IMR-90 (cell line): ENCODE measurements around the gene CCDC87. TPM values are rescaled to one million over a fixed set of nuclear protein-coding genes. Genes with fewer than 3 reads are reported as not detected.
A peak's percentile ranks its signal among the peaks of the same experiment; 100 is the strongest.

Experiments
- ATAC-seq: fragments of 200-7000 bp; cut with Tn5 transposase; 2 replicates; pipeline ENCODE4 v1.9.1; 2020; ENCODE audit warnings: low read depth, mild to moderate bottlenecking, moderate library complexity
- BruUV-seq: library from RNA; stranded (reverse); fragments of 400-500 nt; replicated peaks from 2 replicates; lab custom pipeline; 2021; lab: Mats Ljungman, UMichigan
- CTCF ChIA-PET: fragments of 300-600 bp; formaldehyde crosslinking; extraction: SDS; loops from one replicate; lab custom pipeline; 2021; ENCODE audit warnings: antibody characterized with exemption; lab: Yijun Ruan, JAX
- POLR2A ChIA-PET: fragments of 300-600 bp; sonication (Branson Sonifier 250); formaldehyde crosslinking; loops from one replicate; lab custom pipeline; 2022; ENCODE audit warnings: antibody characterized with exemption; ENCODE audit not compliant: unreplicated experiment; lab: Charles Lee
- DNase-seq: peaks from one replicate; pipeline ENCODE4 v3.0.0; 2013
- H2AFZ ChIP-seq: replicated peaks from 2 replicates; pipeline ENCODE3; 2013; ENCODE audit warnings: low read length, mild to moderate bottlenecking; ENCODE audit not compliant: poor library complexity
- H2AK5ac ChIP-seq: 2 replicates; pipeline ENCODE4 v1.6.1; 2013; ENCODE audit warnings: low read depth, low read length, inconsistent platforms
- H2AK9ac ChIP-seq: replicated peaks from 2 replicates; pipeline ENCODE3; 2013; ENCODE audit warnings: mild to moderate bottlenecking, low read depth, low read length, moderate library complexity; ENCODE audit not compliant: poor library complexity
- H2BK120ac ChIP-seq: 2 replicates; pipeline ENCODE4 v1.6.1; 2013; ENCODE audit warnings: low read depth, low read length, inconsistent platforms
- H2BK15ac ChIP-seq: 3 replicates; pipeline ENCODE4 v1.6.1; 2013; ENCODE audit warnings: low read depth, low read length, inconsistent platforms
- H2BK20ac ChIP-seq: 2 replicates; pipeline ENCODE4 v1.6.1; 2013; ENCODE audit warnings: low read depth, mild to moderate bottlenecking, inconsistent platforms, low read length, moderate library complexity
- H2BK5ac ChIP-seq: 2 replicates; pipeline ENCODE4 v1.6.1; 2013; ENCODE audit warnings: mild to moderate bottlenecking, low read depth, low read length, inconsistent platforms; ENCODE audit not compliant: poor library complexity, severe bottlenecking
- H3K14ac ChIP-seq: replicated peaks from 2 replicates; pipeline ENCODE4 v1.6.1; 2013; ENCODE audit warnings: low read depth, low read length, inconsistent platforms
- H3K18ac ChIP-seq: 2 replicates; pipeline ENCODE4 v1.6.1; 2013; ENCODE audit warnings: low read depth, low read length, control low read depth
- H3K23ac ChIP-seq: 2 replicates; pipeline ENCODE4 v1.6.1; 2013; ENCODE audit warnings: low read depth, low read length, inconsistent platforms
- H3K27ac ChIP-seq: 2 replicates; pipeline ENCODE4 v1.5.1; 2013; ENCODE audit warnings: mild to moderate bottlenecking, control low read depth, low read length; ENCODE audit not compliant: insufficient read depth
- H3K27me3 ChIP-seq: 2 replicates; pipeline ENCODE4 v1.6.1; 2013; ENCODE audit warnings: low read length; ENCODE audit not compliant: control insufficient read depth, insufficient read depth
- H3K36me3 ChIP-seq: 2 replicates; pipeline ENCODE4 v1.6.1; 2013; ENCODE audit warnings: low read length, mixed read lengths; ENCODE audit not compliant: control insufficient read depth, insufficient read depth
- H3K4ac ChIP-seq: 2 replicates; pipeline ENCODE4 v1.6.1; 2013; ENCODE audit warnings: low read depth, low read length, inconsistent platforms
- H3K4me1 ChIP-seq: 2 replicates; pipeline ENCODE4 v1.6.1; 2013; ENCODE audit warnings: low read length, mixed read lengths; ENCODE audit not compliant: control insufficient read depth, insufficient read depth
- H3K4me2 ChIP-seq: 2 replicates; pipeline ENCODE4 v1.6.1; 2013; ENCODE audit warnings: low read depth, mild to moderate bottlenecking, control low read depth, low read length, moderate library complexity
- H3K4me3 ChIP-seq: 2 replicates; pipeline ENCODE4 v1.5.1; 2013; ENCODE audit warnings: low read depth, mild to moderate bottlenecking, control low read depth, low read length, moderate library complexity; ENCODE audit not compliant: insufficient read depth
- H3K56ac ChIP-seq: 2 replicates; pipeline ENCODE4 v1.6.1; 2013; ENCODE audit warnings: low read length, inconsistent platforms; ENCODE audit not compliant: insufficient read depth; ENCODE audit errors: extremely low read depth
- H3K79me1 ChIP-seq, 2 experiments: 2 replicates each; pipeline ENCODE4 v1.6.1; 2013; ENCODE audit warnings: low read length in 2 of 2, inconsistent platforms in 1 of 2, low read depth in 1 of 2
- H3K9ac ChIP-seq: 2 replicates; pipeline ENCODE4 v1.6.1; 2013; ENCODE audit warnings: low read depth, low read length, control low read depth
- H3K9me1 ChIP-seq: 2 replicates; pipeline ENCODE4 v1.6.1; 2013; ENCODE audit warnings: low read length, inconsistent platforms; ENCODE audit not compliant: insufficient read depth
- H3K9me3 ChIP-seq: 2 replicates; pipeline ENCODE4 v1.6.1; 2013; ENCODE audit warnings: low read length; ENCODE audit not compliant: control insufficient read depth, insufficient read depth
- H4K20me1 ChIP-seq: 2 replicates; pipeline ENCODE4 v1.6.1; 2013; ENCODE audit warnings: low read length, inconsistent platforms; ENCODE audit not compliant: insufficient read depth
- H4K5ac ChIP-seq: 2 replicates; pipeline ENCODE4 v1.6.1; 2013; ENCODE audit warnings: mild to moderate bottlenecking, low read depth, low read length, control low read depth
- H4K8ac ChIP-seq, 2 experiments: 2 replicates each; pipeline ENCODE4 v1.6.1; 2013; ENCODE audit warnings: low read depth in 2 of 2, low read length in 2 of 2, control low read depth in 1 of 2, inconsistent platforms in 1 of 2
- H4K91ac ChIP-seq: 2 replicates; pipeline ENCODE4 v1.6.1; 2013; ENCODE audit warnings: low read depth, low read length, inconsistent platforms; ENCODE audit not compliant: insufficient read depth
- BHLHE40 ChIP-seq: fragments of 150-350 bp; IDR thresholded peaks from 2 replicates; pipeline ENCODE4 v1.6.1; 2016; ENCODE audit warnings: mild to moderate bottlenecking, low read depth, low read length
- CEBPB ChIP-seq: IDR thresholded peaks from 2 replicates; pipeline ENCODE4 v1.6.1; 2012; ENCODE audit warnings: low read depth, low read length, improper control_type of control experiment
- CHD1 ChIP-seq: IDR thresholded peaks from 2 replicates; pipeline ENCODE4 v1.6.1; 2012; ENCODE audit warnings: low read depth, low read length, improper control_type of control experiment
- CTCF ChIP-seq: conservative IDR thresholded peaks from 2 replicates; pipeline ENCODE4 v1.5.1; 2012; ENCODE audit warnings: mild to moderate bottlenecking, low read depth, low read length, improper control_type of control experiment
- ELK1 ChIP-seq: fragments of 150-350 bp; IDR thresholded peaks from 2 replicates; pipeline ENCODE4 v1.6.1; 2016; ENCODE audit warnings: low read depth, mild to moderate bottlenecking, low read length, moderate library complexity, borderline replicate concordance
- FOS ChIP-seq: fragments of 150-350 bp; IDR thresholded peaks from 2 replicates; pipeline ENCODE4 v1.6.1; 2016; ENCODE audit warnings: low read depth, low read length
- MAFK ChIP-seq: IDR thresholded peaks from 2 replicates; pipeline ENCODE4 v1.6.1; 2012; ENCODE audit warnings: low read depth, low read length, improper control_type of control experiment
- MAZ ChIP-seq: IDR thresholded peaks from 2 replicates; pipeline ENCODE4 v1.6.1; 2012; ENCODE audit warnings: low read depth, mild to moderate bottlenecking, low read length, improper control_type of control experiment, moderate library complexity, borderline replicate concordance
- MXI1 ChIP-seq: IDR thresholded peaks from 2 replicates; pipeline ENCODE4 v1.6.1; 2012; ENCODE audit warnings: low read depth, mild to moderate bottlenecking, low read length, moderate library complexity, borderline replicate concordance
- NFE2L2 ChIP-seq: fragments of 150-350 bp; IDR thresholded peaks from 2 replicates; pipeline ENCODE4 v1.6.1; 2016; ENCODE audit warnings: low read depth, mild to moderate bottlenecking, low read length
- POLR2A ChIP-seq: IDR thresholded peaks from 2 replicates; pipeline ENCODE4 v1.6.1; 2012; ENCODE audit warnings: mild to moderate bottlenecking, low read depth, low read length
- RAD21 ChIP-seq: IDR thresholded peaks from 2 replicates; pipeline ENCODE4 v1.6.1; 2012; ENCODE audit warnings: low read length, improper control_type of control experiment
- RCOR1 ChIP-seq: IDR thresholded peaks from 2 replicates; pipeline ENCODE4 v1.6.1; 2012; ENCODE audit warnings: mild to moderate bottlenecking, low read length, improper control_type of control experiment; ENCODE audit not compliant: insufficient replicate concordance
- RFX5 ChIP-seq: IDR thresholded peaks from 2 replicates; pipeline ENCODE4 v1.8.0; 2012; ENCODE audit warnings: low read depth, mild to moderate bottlenecking, low read length, moderate library complexity
- SMC3 ChIP-seq: fragments of 150-350 bp; IDR thresholded peaks from 2 replicates; pipeline ENCODE4 v1.6.1; 2016; ENCODE audit warnings: low read depth, mild to moderate bottlenecking, antibody characterized with exemption, low read length, moderate library complexity
- WGBS, 2 experiments: methylation state at CpG; one replicate each; pipeline versions ENCODE4 v1.1.5 to v1.1.7; 2013; ENCODE audit warnings: missing lambda C conversion rate in 2 of 2; ENCODE audit not compliant: insufficient read length in 1 of 2; ENCODE audit errors: extremely low coverage in 2 of 2; 5-methylcytosine and 5-hydroxymethylcytosine counted together
- dilution Hi-C: fragments of 300-500 bp; cut with HindIII; formaldehyde crosslinking; loops from one replicate; pipeline ENCODE4 v1.14.3; 2018; ENCODE audit warnings: low sequenced_read_pairs; ENCODE audit not compliant: unreplicated experiment
- in situ Hi-C: fragments of 300-500 bp; cut with MboI; formaldehyde crosslinking; loops from 3 replicates; pipeline ENCODE4 v1.14.3; 2019; ENCODE audit warnings: low sequenced_read_pairs, inconsistent platforms, mixed read lengths
- intact Hi-C: fragments of 100-400 bp; cut with micrococcal nuclease; formaldehyde crosslinking; loops from 2 replicates; pipeline ENCODE4 v1.10.0; 2022
- polyA plus RNA-seq, 3 experiments: library from polyadenylated mRNA; depleted of rRNA; stranded (reverse); fragments of >200 nt; gene quantifications; 2 replicates each; pipeline ENCODE4 v1.2.3, GENCODE V29; 2012; ENCODE audit warnings: low replicate concordance in 1 of 3
- total RNA-seq: library from RNA; depleted of rRNA; stranded (reverse); fragments of >200 nt; gene quantifications from 2 replicates; pipeline ENCODE4 v1.2.3, GENCODE V29; 2012
- TF ChIP-seq, protein P1 (sequence below): fragments of 150-350 bp; IDR thresholded peaks from 2 replicates; pipeline ENCODE4 v1.6.1; 2017; ENCODE audit warnings: mild to moderate bottlenecking, antibody characterized with exemption, low read length, low read depth

The CCDC87 gene
- total and polyA plus RNA-seq, 2 of the 4 experiments (the other 2 are of a cell fraction), result 0.18 to 0.19 TPM

DNA sequence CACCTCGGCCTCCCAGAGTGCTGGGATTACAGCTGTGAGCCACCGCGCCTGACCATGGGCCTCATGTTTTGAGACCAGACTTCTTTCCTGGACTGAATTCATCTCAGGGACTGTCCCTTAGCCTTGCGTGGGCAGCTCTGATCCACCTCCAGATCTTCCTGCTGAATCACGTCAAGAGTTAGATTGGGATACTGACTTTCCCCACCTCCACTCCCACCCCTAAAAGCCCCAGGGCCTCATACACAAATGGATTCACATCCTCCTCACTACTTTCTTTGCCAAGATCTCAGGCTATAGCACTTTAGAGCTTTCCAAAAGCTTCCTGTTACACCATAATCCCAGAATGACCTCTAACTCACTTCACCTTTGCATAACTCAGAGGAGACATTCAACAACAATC is 12.1 kb downstream of the CCDC87 start:
- TF ChIP-seq RAD21 (no peak), CHD1 (no peak), RFX5 (no peak), FOS (no peak), MAZ (no peak), CEBPB (no peak), ELK1 (no peak), MXI1 (no peak), BHLHE40 (no peak), RCOR1 (no peak), POLR2A (no peak), SMC3 (no peak), CTCF (no peak), MAFK (no peak), NFE2L2 (no peak)
- TF ChIP-seq, protein P1, sequence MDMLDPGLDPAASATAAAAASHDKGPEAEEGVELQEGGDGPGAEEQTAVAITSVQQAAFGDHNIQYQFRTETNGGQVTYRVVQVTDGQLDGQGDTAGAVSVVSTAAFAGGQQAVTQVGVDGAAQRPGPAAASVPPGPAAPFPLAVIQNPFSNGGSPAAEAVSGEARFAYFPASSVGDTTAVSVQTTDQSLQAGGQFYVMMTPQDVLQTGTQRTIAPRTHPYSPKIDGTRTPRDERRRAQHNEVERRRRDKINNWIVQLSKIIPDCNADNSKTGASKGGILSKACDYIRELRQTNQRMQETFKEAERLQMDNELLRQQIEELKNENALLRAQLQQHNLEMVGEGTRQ, result no peak
- WGBS, 2 experiments, result 91% methylated on average over 5 of the region's 5 CpGs; no CpG with 5 or more reads in 1 of the 2 experiments
- Histone ChIP-seq H3K27me3 (no peaks in the 10 kb centered on the region), H4K8ac (no peak overlapping the region), H3K9me3 (0 out of 2 replicates have a peak, but pooled peaks cover 2% of the 10 kb centered on the region), H3K56ac (no peak overlapping the region), H3K4me1 (peaks cover 6% of the 10 kb centered on the region), H3K9ac (no peak overlapping the region), H3K4me2 (no peak overlapping the region), H3K9me1 (no peaks in the 10 kb centered on the region), H3K4ac (no peak overlapping the region), H2AFZ (no peak overlapping the region), H3K14ac (no peak overlapping the region), H3K27ac (no peak overlapping the region), H2AK5ac (no peak overlapping the region), H3K18ac (no peak overlapping the region), H4K20me1 (no peaks in the 10 kb centered on the region), H2BK5ac (no peak overlapping the region), H4K5ac (no peak overlapping the region), H2AK9ac (no peak overlapping the region), H2BK15ac (no peak overlapping the region), H2BK20ac (no peak overlapping the region), H2BK120ac (no peak overlapping the region), H4K91ac (no peak overlapping the region), H3K36me3 (no peaks in the 10 kb centered on the region), H3K4me3 (no peak overlapping the region), H3K23ac (no peak overlapping the region), H3K79me1 (no peaks in the 10 kb centered on the region)
- ATAC-seq (no peak), DNase-seq (peak; percentile 34)
- POLR2A ChIA-PET, result no interaction called here
- CTCF ChIA-PET, result interaction anchor here (1.8 kb wide), 1 partner anchor 98 kb away, joined by 5 read pairs; no protein-coding TSS in a partner anchor
- intact Hi-C loops (no loop called here), dilution Hi-C loops (no loop called here), in situ Hi-C loops (no loop called here)
- BruUV-seq, result no TSS peak
